22Rv1 (cell line): Measurements from ENCODE around the gene MAGI2.

Experiments used
- H3K27ac ChIP-seq: fragments of 450-650 bp; 2 replicates; pipeline ENCODE4 v1.5.1; 2017
- CTCF ChIP-seq: fragments of 450-650 bp; IDR thresholded peaks from 2 replicates; pipeline ENCODE4 v1.5.1; 2017; ENCODE audit warnings: mild to moderate bottlenecking
- ZFX ChIP-seq: fragments of 450-650 bp; IDR thresholded peaks from 2 replicates; pipeline ENCODE4 v1.6.1; 2017; ENCODE audit warnings: antibody characterized with exemption, borderline replicate concordance

MAGI2 gene

GRCh38 chr7:78777829-78778228 is 675.6 kb downstream of the MAGI2 start:
- H3K27ac ChIP-seq: no peak overlapping the region
- TF ChIP-seq CTCF: no peak
- TF ChIP-seq ZFX: no peak

GRCh38 chr7:78770422-78771410 is 682.8 kb downstream of the MAGI2 start:
- no peak overlapping the region for H3K27ac ChIP-seq
- TF ChIP-seq CTCF: no peak
- no peak for TF ChIP-seq ZFX

GRCh38 chr7:78769481-78770101 is 683.9 kb downstream of the MAGI2 start:
- H3K27ac ChIP-seq: no peak overlapping the region
- TF ChIP-seq ZFX (no peak), CTCF (no peak)

- no peak overlapping the region for H3K27ac ChIP-seq
- TF ChIP-seq ZFX (no peak), CTCF (no peak; the same call in 1 of the 2 replicates)
Measured at GRCh38 chr7:78768859-78769258, 684.6 kb downstream of the MAGI2 start.

GRCh38 chr7:78765943-78766729 is 687.3 kb downstream of the MAGI2 start:
- no peak overlapping the region for H3K27ac ChIP-seq
- TF ChIP-seq ZFX (no peak), CTCF (no peak)

- no peak for TF ChIP-seq CTCF
- TF ChIP-seq ZFX: no peak
- H3K27ac ChIP-seq: no peak overlapping the region
Measured at GRCh38 chr7:78764571-78764970, 688.9 kb downstream of the MAGI2 start.
